Effector memory CD8-positive, alpha-beta T cell (primary cell): Measurements from ENCODE around the gene CLUH.
A peak's percentile ranks its signal among the peaks of the same experiment; 100 is the strongest.

Experiments
- ATAC-seq: fragments of 150-1000 bp; cut with Tn5 transposase; replicated peaks from 2 replicates; pipeline ENCODE4 v1.10.0; 2021; ENCODE audit warnings: mild to moderate bottlenecking, moderate library complexity
- DNase-seq, 3 experiments: peaks; one replicate each; pipeline ENCODE4 v3.0.0; 2021
- H3K27ac Mint-ChIP-seq, 2 donors: one replicate each; pipeline ENCODE4 v1.8.0; 2022; ENCODE audit warnings: mild to moderate bottlenecking in 2 of 2, mixed read lengths in 2 of 2, moderate library complexity in 2 of 2
- H3K27me3 Mint-ChIP-seq, 2 donors: one replicate each; pipeline ENCODE4 v1.8.0; 2022; ENCODE audit warnings: mixed read lengths in 2 of 2
- H3K36me3 Mint-ChIP-seq: one replicate; pipeline ENCODE4 v1.8.0; 2022; ENCODE audit warnings: mild to moderate bottlenecking, moderate library complexity, mixed read lengths; ENCODE audit not compliant: insufficient read depth
- H3K4me1 Mint-ChIP-seq, 2 donors: one replicate each; pipeline ENCODE4 v1.8.0; 2022; ENCODE audit warnings: low read depth in 2 of 2, mixed read lengths in 2 of 2
- H3K4me3 Mint-ChIP-seq, 2 donors: one replicate each; pipeline ENCODE4 v1.8.0; 2022; ENCODE audit warnings: mild to moderate bottlenecking in 2 of 2, mixed read lengths in 2 of 2, moderate library complexity in 2 of 2
- H3K9me3 Mint-ChIP-seq, 2 donors: one replicate each; pipeline ENCODE4 v1.8.0; 2022; ENCODE audit warnings: mixed read lengths in 2 of 2

The CLUH gene

GRCh38 chr17:2710803-2711607, 559 bp downstream of the CLUH start:
- ATAC-seq (peak; percentile 43), DNase-seq (peak; percentile 27 to 37 (median 36))
- no peaks in the 10 kb centered on the region for H3K27me3 Mint-ChIP-seq
- H3K4me3 Mint-ChIP-seq, result peak overlapping the region; percentile 84 to 91
- H3K27ac Mint-ChIP-seq, result peak overlapping the region in 1 of 2 donors; percentile 87
- peaks cover 34 to 39% of the 10 kb centered on the region in 2 donors for H3K4me1 Mint-ChIP-seq
- peaks cover 28% of the 10 kb centered on the region for H3K36me3 Mint-ChIP-seq
- no peaks in the 10 kb centered on the region for H3K9me3 Mint-ChIP-seq

GRCh38 chr17:2710071-2710802, 1.3 kb downstream of the CLUH start:
- Mint-ChIP-seq H3K27me3 (no peaks in the 10 kb centered on the region), H3K4me1 (peaks cover 39 to 42% of the 10 kb centered on the region in 2 donors), H3K4me3 (peak overlapping the region; percentile 83 to 84), H3K9me3 (no peaks in the 10 kb centered on the region), H3K27ac (peak overlapping the region; percentile 73 to 87), H3K36me3 (peaks cover 31% of the 10 kb centered on the region)
- no peak for DNase-seq
- ATAC-seq, result no peak

GRCh38 chr17:2709183-2709661, 2.3 kb downstream of the CLUH start:
- peak overlapping the region; percentile 73 to 87 for H3K27ac Mint-ChIP-seq
- H3K27me3 Mint-ChIP-seq, result no peaks in the 10 kb centered on the region
- no peak for DNase-seq
- H3K36me3 Mint-ChIP-seq, result peaks cover 36% of the 10 kb centered on the region
- no peaks in the 10 kb centered on the region for H3K9me3 Mint-ChIP-seq
- H3K4me1 Mint-ChIP-seq, result peaks cover 42 to 47% of the 10 kb centered on the region in 2 donors
- peak overlapping the region; percentile 83 to 84 for H3K4me3 Mint-ChIP-seq
- no peak for ATAC-seq

GRCh38 chr17:2708585-2709182, 2.9 kb downstream of the CLUH start:
- DNase-seq (no peak), ATAC-seq (no peak)
- Mint-ChIP-seq H3K27ac (peak overlapping the region; percentile 73 to 80), H3K27me3 (no peaks in the 10 kb centered on the region), H3K4me3 (peak overlapping the region; percentile 83 to 84), H3K9me3 (no peaks in the 10 kb centered on the region), H3K4me1 (peaks cover 42 to 47% of the 10 kb centered on the region in 2 donors), H3K36me3 (peaks cover 41% of the 10 kb centered on the region)

- no peak for ATAC-seq
- Mint-ChIP-seq H3K27ac (peak overlapping the region; percentile 25 to 80), H3K9me3 (no peaks in the 10 kb centered on the region), H3K36me3 (peaks cover 47% of the 10 kb centered on the region), H3K27me3 (no peaks in the 10 kb centered on the region), H3K4me1 (peaks cover 42 to 47% of the 10 kb centered on the region in 2 donors), H3K4me3 (peak overlapping the region; percentile 25 to 26)
- DNase-seq, result no peak
These were observed 3.6 kb downstream of the CLUH start for GRCh38 chr17:2707721-2708584.

GRCh38 chr17:2706911-2707510, 4.6 kb downstream of the CLUH start:
- ATAC-seq (no peak), DNase-seq (no peak)
- peaks cover 45% of the 10 kb centered on the region for H3K36me3 Mint-ChIP-seq
- no peaks in the 10 kb centered on the region for H3K9me3 Mint-ChIP-seq
- no peak overlapping the region for H3K4me3 Mint-ChIP-seq
- peaks cover 36 to 47% of the 10 kb centered on the region in 2 donors for H3K4me1 Mint-ChIP-seq
- no peaks in the 10 kb centered on the region for H3K27me3 Mint-ChIP-seq
- peak overlapping the region in 1 of 2 donors; percentile 68 for H3K27ac Mint-ChIP-seq

GRCh38 chr17:2705888-2706795, 5.4 kb downstream of the CLUH start:
- Mint-ChIP-seq H3K9me3 (no peaks in the 10 kb centered on the region), H3K36me3 (peaks cover 43% of the 10 kb centered on the region), H3K4me1 (peaks cover 34 to 45% of the 10 kb centered on the region in 2 donors), H3K27me3 (no peaks in the 10 kb centered on the region), H3K4me3 (no peak overlapping the region), H3K27ac (peak overlapping the region; percentile 68 to 86)
- no peak for ATAC-seq
- DNase-seq, result no peak

GRCh38 chr17:2705263-2705662, 6.3 kb downstream of the CLUH start:
- ATAC-seq (no peak), DNase-seq (no peak)
- Mint-ChIP-seq H3K4me1 (peaks cover 29 to 40% of the 10 kb centered on the region in 2 donors), H3K27ac (peak overlapping the region; percentile 18 to 86), H3K4me3 (peak overlapping the region in 1 of 2 donors; percentile 13), H3K9me3 (no peaks in the 10 kb centered on the region), H3K27me3 (no peaks in the 10 kb centered on the region), H3K36me3 (peaks cover 39% of the 10 kb centered on the region)

- DNase-seq (no peak), ATAC-seq (no peak)
- peaks cover 25 to 36% of the 10 kb centered on the region in 2 donors for H3K4me1 Mint-ChIP-seq
- H3K27ac Mint-ChIP-seq, result peak overlapping the region; percentile 18 to 86
- no peaks in the 10 kb centered on the region for H3K27me3 Mint-ChIP-seq
- no peaks in the 10 kb centered on the region for H3K9me3 Mint-ChIP-seq
- peaks cover 38% of the 10 kb centered on the region for H3K36me3 Mint-ChIP-seq
- peak overlapping the region in 1 of 2 donors; percentile 13 for H3K4me3 Mint-ChIP-seq
These were observed 6.7 kb downstream of the CLUH start for GRCh38 chr17:2704890-2705248.

- ATAC-seq (no peak), DNase-seq (no peak)
- no peak overlapping the region for H3K4me3 Mint-ChIP-seq
- peaks cover 19 to 30% of the 10 kb centered on the region in 2 donors for H3K4me1 Mint-ChIP-seq
- no peaks in the 10 kb centered on the region for H3K27me3 Mint-ChIP-seq
- peaks cover 38% of the 10 kb centered on the region for H3K36me3 Mint-ChIP-seq
- H3K9me3 Mint-ChIP-seq, result no peaks in the 10 kb centered on the region
- peak overlapping the region; percentile 18 to 86 for H3K27ac Mint-ChIP-seq
These were observed 7.3 kb downstream of the CLUH start for GRCh38 chr17:2704031-2704889.

- ATAC-seq (no peak), DNase-seq (no peak)
- Mint-ChIP-seq H3K27me3 (no peaks in the 10 kb centered on the region), H3K36me3 (peaks cover 37% of the 10 kb centered on the region), H3K9me3 (no peaks in the 10 kb centered on the region), H3K4me3 (no peak overlapping the region), H3K4me1 (peaks cover 15 to 24% of the 10 kb centered on the region in 2 donors), H3K27ac (peak overlapping the region in 1 of 2 donors; percentile 32)
These were observed 8.0 kb downstream of the CLUH start for GRCh38 chr17:2703606-2704005.
